HEK293 (cell line): ENCODE results near the gene ATP6V1F.

ENCODE experiments used
- CTCF ChIA-PET: fragments of 350-600 bp; formaldehyde crosslinking; extraction: SDS; loops from one replicate; lab custom pipeline; 2021; ENCODE audit warnings: antibody characterized with exemption; lab: Yijun Ruan, JAX
- POLR2A ChIA-PET: fragments of 300-600 bp; formaldehyde crosslinking; extraction: SDS; loops from one replicate; lab custom pipeline; 2020; ENCODE audit warnings: antibody characterized with exemption, inconsistent platforms; lab: Yijun Ruan, JAX
- H3K27ac ChIP-seq: fragments of 200-500 bp; sonication (Bioruptor generic); 2 replicates; pipeline ENCODE4 v1.5.1; 2014; ENCODE audit warnings: low read depth, low read length, control low read depth, inconsistent platforms; ENCODE audit errors: extremely low read depth
- H3K36me3 ChIP-seq, 2 experiments: fragments of 200-500 bp in 1 of 2; sonication (Bioruptor generic) in 1 of 2; 1 replicate in 1 of 2; 2 replicates in 1 of 2; pipeline ENCODE4 v1.5.1; 2014 to 2017; ENCODE audit warnings: inconsistent platforms in 2 of 2, low read length in 2 of 2; ENCODE audit not compliant: control insufficient read depth in 2 of 2, insufficient read depth in 1 of 2
- H3K4me1 ChIP-seq: fragments of 200-500 bp; sonication (Bioruptor generic); 2 replicates; pipeline ENCODE4 v1.5.1; 2014; ENCODE audit warnings: mild to moderate bottlenecking, low read length, inconsistent platforms; ENCODE audit not compliant: control insufficient read depth, insufficient read depth
- H3K4me3 ChIP-seq: 2 replicates; pipeline ENCODE4 v1.5.1; 2011; ENCODE audit warnings: low read depth, mild to moderate bottlenecking, control low read depth, low read length, moderate library complexity
- H3K9me3 ChIP-seq: fragments of 200-500 bp; sonication (Bioruptor generic); 2 replicates; pipeline ENCODE4 v1.5.1; 2014; ENCODE audit warnings: low read depth, low read length, inconsistent platforms; ENCODE audit not compliant: control insufficient read depth, insufficient read depth
- GLI4 ChIP-seq: fragments of 450-650 bp; formaldehyde crosslinking; IDR thresholded peaks from 2 replicates; pipeline ENCODE4 v1.5.1; 2016; ENCODE audit warnings: missing biosample characterization, missing genetic modification characterization
- GLIS2 ChIP-seq: fragments of 450-650 bp; formaldehyde crosslinking; IDR thresholded peaks from 2 replicates; pipeline ENCODE4 v1.5.1; 2016; ENCODE audit warnings: missing biosample characterization, missing genetic modification characterization
- MEIS1 ChIP-seq: sonication (generic); formaldehyde crosslinking; IDR thresholded peaks from 2 replicates; pipeline ENCODE4 v1.8.1; 2022; ENCODE audit warnings: missing genetic modification reagents, mild to moderate bottlenecking, borderline replicate concordance
- MZF1 ChIP-seq: fragments of 450-650 bp; formaldehyde crosslinking; IDR thresholded peaks from 2 replicates; pipeline ENCODE4 v1.5.1; 2017; ENCODE audit warnings: missing biosample characterization, missing genetic modification characterization, borderline replicate concordance
- OVOL3 ChIP-seq: fragments of 450-650 bp; formaldehyde crosslinking; IDR thresholded peaks from 2 replicates; pipeline ENCODE4 v1.5.1; 2016; ENCODE audit warnings: missing biosample characterization, missing genetic modification characterization
- PRDM4 ChIP-seq: fragments of 450-650 bp; formaldehyde crosslinking; IDR thresholded peaks from 2 replicates; pipeline ENCODE4 v1.5.1; 2017; ENCODE audit warnings: missing biosample characterization, missing genetic modification characterization
- RBAK ChIP-seq: fragments of 450-650 bp; formaldehyde crosslinking; IDR thresholded peaks from 2 replicates; pipeline ENCODE4 v1.5.1; 2016; ENCODE audit warnings: missing biosample characterization, missing genetic modification characterization
- ZBTB1 ChIP-seq: fragments of 450-650 bp; formaldehyde crosslinking; IDR thresholded peaks from 2 replicates; pipeline ENCODE4 v1.5.1; 2016; ENCODE audit warnings: missing biosample characterization, missing genetic modification characterization
- ZBTB17 ChIP-seq: fragments of 450-650 bp; formaldehyde crosslinking; IDR thresholded peaks from 2 replicates; pipeline ENCODE4 v1.5.1; 2016; ENCODE audit warnings: missing biosample characterization, missing genetic modification characterization
- ZBTB44 ChIP-seq: fragments of 450-650 bp; IDR thresholded peaks from 2 replicates; pipeline ENCODE4 v1.5.1; 2018; ENCODE audit warnings: missing biosample characterization, mild to moderate bottlenecking, missing genetic modification characterization
- ZNF10 ChIP-seq: fragments of 450-650 bp; formaldehyde crosslinking; IDR thresholded peaks from 2 replicates; pipeline ENCODE4 v1.5.1; 2017; ENCODE audit warnings: missing biosample characterization, missing genetic modification characterization
- ZNF121 ChIP-seq: fragments of 450-650 bp; formaldehyde crosslinking; IDR thresholded peaks from 2 replicates; pipeline ENCODE4 v1.5.1; 2016; ENCODE audit warnings: missing biosample characterization, missing genetic modification characterization
- ZNF19 ChIP-seq: fragments of 450-650 bp; formaldehyde crosslinking; IDR thresholded peaks from 2 replicates; pipeline ENCODE4; 2016; ENCODE audit warnings: missing biosample characterization, missing genetic modification characterization, low read depth
- ZNF239 ChIP-seq: fragments of 450-650 bp; formaldehyde crosslinking; IDR thresholded peaks from 2 replicates; pipeline ENCODE4 v1.5.1; 2016; ENCODE audit warnings: missing biosample characterization, missing genetic modification characterization
- ZNF292 ChIP-seq: fragments of 450-650 bp; formaldehyde crosslinking; IDR thresholded peaks from 2 replicates; pipeline ENCODE4 v1.5.1; 2016; ENCODE audit warnings: low read depth, missing biosample characterization, missing genetic modification characterization, borderline replicate concordance
- ZNF302 ChIP-seq: fragments of 450-650 bp; formaldehyde crosslinking; IDR thresholded peaks from 2 replicates; pipeline ENCODE4 v1.5.1; 2016; ENCODE audit warnings: missing biosample characterization, missing genetic modification characterization, low read depth
- ZNF335 ChIP-seq: fragments of 450-650 bp; formaldehyde crosslinking; conservative IDR thresholded peaks from 2 replicates; pipeline ENCODE4 v1.5.1; 2016; ENCODE audit warnings: missing biosample characterization, missing genetic modification characterization
- ZNF645 ChIP-seq: fragments of 450-650 bp; formaldehyde crosslinking; IDR thresholded peaks from 2 replicates; pipeline ENCODE4; 2016; ENCODE audit warnings: missing biosample characterization, missing genetic modification characterization
- TF ChIP-seq, protein P1 (sequence below): fragments of 450-650 bp; formaldehyde crosslinking; IDR thresholded peaks from 2 replicates; pipeline ENCODE4 v1.5.1; 2016; ENCODE audit warnings: missing biosample characterization, missing genetic modification characterization, borderline replicate concordance
- TF ChIP-seq, protein P2 (sequence below): fragments of 450-650 bp; formaldehyde crosslinking; IDR thresholded peaks from 2 replicates; pipeline ENCODE4 v1.5.1; 2016; ENCODE audit warnings: missing biosample characterization, missing genetic modification characterization

ATP6V1F gene

DNA sequence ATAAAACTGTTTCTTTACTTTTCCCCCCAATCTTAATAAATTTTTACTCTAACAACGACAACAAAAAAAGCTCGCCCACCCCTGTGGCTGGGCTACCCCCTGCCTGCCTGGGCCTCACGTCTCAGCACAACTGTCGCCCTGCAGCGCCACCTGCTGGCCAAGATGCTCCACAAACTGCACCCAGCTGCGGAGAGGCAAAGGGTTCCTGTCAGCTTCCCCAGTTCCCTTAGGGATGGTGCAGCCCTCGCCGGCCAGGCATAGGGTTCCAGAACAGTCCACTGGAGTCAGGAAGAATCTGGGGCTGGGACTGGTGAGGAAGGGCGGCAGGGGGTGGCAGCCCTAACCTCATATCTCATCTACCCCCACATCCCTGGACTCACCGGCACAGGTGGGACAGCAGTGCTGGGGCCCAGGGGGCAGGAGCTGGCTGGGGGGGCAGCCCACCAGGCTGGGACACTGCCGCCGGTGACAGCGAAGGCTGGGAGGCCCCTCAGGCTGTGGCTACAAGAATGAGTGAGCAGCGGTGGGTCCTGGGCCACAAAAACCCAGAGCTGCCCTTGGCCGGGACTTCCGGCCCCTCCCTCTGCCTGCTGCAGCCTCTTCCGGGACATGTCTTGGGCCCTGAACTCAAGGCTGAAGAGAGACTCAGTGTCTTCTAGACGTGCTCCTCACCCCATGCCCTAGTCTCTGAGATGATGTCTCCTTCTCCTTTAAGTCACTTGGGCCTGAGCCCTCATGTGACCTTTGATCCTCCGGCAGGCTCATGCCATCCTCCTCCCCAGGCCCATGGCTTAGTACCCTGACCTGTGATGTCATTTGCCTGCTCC lies 21.2 kb downstream of the ATP6V1F start (continued):
- TF ChIP-seq GLI4 (tag by site-specific recombination) (no peak), OVOL3 (tag by site-specific recombination) (no peak), ZNF302 (tag by site-specific recombination) (no peak), ZBTB1 (tag by site-specific recombination) (no peak), ZNF292 (no peak), ZNF10 (tag by site-specific recombination) (no peak), GLIS2 (tag by site-specific recombination) (peak; percentile 73), ZBTB44 (tag by site-specific recombination) (no peak), ZBTB17 (tag by site-specific recombination) (no peak), MZF1 (no peak), RBAK (tag by site-specific recombination) (no peak), PRDM4 (0 out of 2 replicates have a peak, but pooled peaks have one; percentile 30), ZNF645 (no peak), ZNF121 (tag by site-specific recombination) (no peak), ZNF19 (no peak)
- TF ChIP-seq, protein P1, sequence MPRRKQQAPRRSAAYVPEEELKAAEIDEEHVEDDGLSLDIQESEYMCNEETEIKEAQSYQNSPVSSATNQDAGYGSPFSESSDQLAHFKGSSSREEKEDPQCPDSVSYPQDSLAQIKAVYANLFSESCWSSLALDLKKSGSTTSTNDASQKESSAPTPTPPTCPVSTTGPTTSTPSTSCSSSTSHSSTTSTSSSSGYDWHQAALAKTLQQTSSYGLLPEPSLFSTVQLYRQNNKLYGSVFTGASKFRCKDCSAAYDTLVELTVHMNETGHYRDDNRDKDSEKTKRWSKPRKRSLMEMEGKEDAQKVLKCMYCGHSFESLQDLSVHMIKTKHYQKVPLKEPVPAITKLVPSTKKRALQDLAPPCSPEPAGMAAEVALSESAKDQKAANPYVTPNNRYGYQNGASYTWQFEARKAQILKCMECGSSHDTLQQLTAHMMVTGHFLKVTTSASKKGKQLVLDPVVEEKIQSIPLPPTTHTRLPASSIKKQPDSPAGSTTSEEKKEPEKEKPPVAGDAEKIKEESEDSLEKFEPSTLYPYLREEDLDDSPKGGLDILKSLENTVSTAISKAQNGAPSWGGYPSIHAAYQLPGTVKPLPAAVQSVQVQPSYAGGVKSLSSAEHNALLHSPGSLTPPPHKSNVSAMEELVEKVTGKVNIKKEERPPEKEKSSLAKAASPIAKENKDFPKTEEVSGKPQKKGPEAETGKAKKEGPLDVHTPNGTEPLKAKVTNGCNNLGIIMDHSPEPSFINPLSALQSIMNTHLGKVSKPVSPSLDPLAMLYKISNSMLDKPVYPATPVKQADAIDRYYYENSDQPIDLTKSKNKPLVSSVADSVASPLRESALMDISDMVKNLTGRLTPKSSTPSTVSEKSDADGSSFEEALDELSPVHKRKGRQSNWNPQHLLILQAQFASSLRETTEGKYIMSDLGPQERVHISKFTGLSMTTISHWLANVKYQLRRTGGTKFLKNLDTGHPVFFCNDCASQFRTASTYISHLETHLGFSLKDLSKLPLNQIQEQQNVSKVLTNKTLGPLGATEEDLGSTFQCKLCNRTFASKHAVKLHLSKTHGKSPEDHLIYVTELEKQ (tag by site-specific recombination): no peak

DNA sequence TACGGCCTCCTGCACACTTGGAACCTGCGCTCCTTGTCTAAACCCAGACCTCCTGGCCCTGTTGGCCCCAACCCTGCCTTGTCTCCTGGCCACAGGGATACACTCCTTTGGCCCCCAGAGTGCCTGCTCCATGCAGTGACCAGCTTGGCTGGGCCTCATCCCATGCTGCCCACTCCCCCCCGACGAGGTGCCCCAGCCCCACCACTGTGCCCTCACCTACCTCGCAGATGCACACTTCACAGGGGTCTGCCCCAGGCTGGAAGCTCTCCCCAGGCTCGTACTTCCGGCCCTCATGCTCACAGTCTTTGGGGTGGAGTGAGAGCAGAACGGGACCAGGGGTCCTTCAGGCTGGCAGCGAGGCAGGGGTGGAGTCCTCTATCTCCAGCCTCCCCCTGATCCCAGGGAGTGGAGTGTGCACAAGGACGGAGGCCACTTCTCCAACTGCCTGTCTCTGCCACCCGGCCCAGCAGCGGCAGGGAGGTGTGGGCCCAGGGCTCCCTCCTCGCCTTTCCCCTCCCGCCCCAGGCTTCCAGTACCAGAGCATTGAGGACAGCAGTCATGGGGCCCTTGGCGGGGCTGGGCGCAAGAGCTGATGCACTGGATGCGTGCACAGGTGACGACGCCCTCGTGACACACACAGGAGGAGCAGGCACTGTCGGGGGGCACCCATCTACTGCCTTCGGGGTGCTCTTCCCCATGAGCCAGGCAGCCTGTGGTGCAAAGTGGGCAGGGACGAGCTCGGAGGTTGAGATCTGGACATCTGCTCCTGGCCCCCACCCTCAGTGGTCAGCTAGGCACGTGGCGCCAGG lies 22.1 kb downstream of the ATP6V1F start:
- CTCF ChIA-PET: interaction anchor here (0.6 to 7.0 kb wide), 15 partner anchors 12 to 457 kb away, joined by 3 to 85 read pairs (median 3); no protein-coding TSS in a partner anchor
- no peak for TF ChIP-seq ZNF239
- TF ChIP-seq ZNF645: no peak
- TF ChIP-seq, protein P2, sequence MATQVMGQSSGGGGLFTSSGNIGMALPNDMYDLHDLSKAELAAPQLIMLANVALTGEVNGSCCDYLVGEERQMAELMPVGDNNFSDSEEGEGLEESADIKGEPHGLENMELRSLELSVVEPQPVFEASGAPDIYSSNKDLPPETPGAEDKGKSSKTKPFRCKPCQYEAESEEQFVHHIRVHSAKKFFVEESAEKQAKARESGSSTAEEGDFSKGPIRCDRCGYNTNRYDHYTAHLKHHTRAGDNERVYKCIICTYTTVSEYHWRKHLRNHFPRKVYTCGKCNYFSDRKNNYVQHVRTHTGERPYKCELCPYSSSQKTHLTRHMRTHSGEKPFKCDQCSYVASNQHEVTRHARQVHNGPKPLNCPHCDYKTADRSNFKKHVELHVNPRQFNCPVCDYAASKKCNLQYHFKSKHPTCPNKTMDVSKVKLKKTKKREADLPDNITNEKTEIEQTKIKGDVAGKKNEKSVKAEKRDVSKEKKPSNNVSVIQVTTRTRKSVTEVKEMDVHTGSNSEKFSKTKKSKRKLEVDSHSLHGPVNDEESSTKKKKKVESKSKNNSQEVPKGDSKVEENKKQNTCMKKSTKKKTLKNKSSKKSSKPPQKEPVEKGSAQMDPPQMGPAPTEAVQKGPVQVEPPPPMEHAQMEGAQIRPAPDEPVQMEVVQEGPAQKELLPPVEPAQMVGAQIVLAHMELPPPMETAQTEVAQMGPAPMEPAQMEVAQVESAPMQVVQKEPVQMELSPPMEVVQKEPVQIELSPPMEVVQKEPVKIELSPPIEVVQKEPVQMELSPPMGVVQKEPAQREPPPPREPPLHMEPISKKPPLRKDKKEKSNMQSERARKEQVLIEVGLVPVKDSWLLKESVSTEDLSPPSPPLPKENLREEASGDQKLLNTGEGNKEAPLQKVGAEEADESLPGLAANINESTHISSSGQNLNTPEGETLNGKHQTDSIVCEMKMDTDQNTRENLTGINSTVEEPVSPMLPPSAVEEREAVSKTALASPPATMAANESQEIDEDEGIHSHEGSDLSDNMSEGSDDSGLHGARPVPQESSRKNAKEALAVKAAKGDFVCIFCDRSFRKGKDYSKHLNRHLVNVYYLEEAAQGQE (tag by site-specific recombination): peak; percentile 64
- TF ChIP-seq MEIS1 (CRISPR knock-in tag): no peak
- TF ChIP-seq ZNF335 (tag by site-specific recombination): 0 out of 2 replicates have a peak, but pooled peaks have one; percentile 35
- peak; percentile 25; the same call in 1 of the 2 replicates for TF ChIP-seq GLIS2 (tag by site-specific recombination)
- POLR2A ChIA-PET: no interaction called here

More for the DNA sequence above, 22.1 kb downstream of the ATP6V1F start:
- H3K36me3 ChIP-seq: no peaks in the 10 kb centered on the region
- H3K27ac ChIP-seq: no peak overlapping the region
- H3K4me3 ChIP-seq: no peak overlapping the region
- no peaks in the 10 kb centered on the region for H3K4me1 ChIP-seq
- H3K9me3 ChIP-seq: no peaks in the 10 kb centered on the region
